CD8-positive, alpha-beta memory T cell (primary cell): Measurements from ENCODE around the gene REEP5. TPM values are rescaled to one million over a fixed set of nuclear protein-coding genes. Genes with fewer than 3 reads are reported as not detected.

Source experiments
- CTCF ChIA-PET: fragments of 350-600 bp; sonication (Branson Sonifier 250); formaldehyde crosslinking; loops from one replicate; lab custom pipeline; 2021; ENCODE audit warnings: antibody characterized with exemption; lab: Charles Lee
- POLR2A ChIA-PET: fragments of 350-600 bp; sonication (Branson Sonifier 250); formaldehyde crosslinking; loops from one replicate; lab custom pipeline; 2021; ENCODE audit warnings: antibody characterized with exemption; lab: Charles Lee
- DNase-seq, 5 donors: peaks; one replicate each; pipeline versions ENCODE4 v3.0.0 to v3.0.0-alpha.2; 2020 to 2022; ENCODE audit warnings: mixed read lengths in 1 of 5
- H3K27ac ChIP-seq: one replicate; pipeline ENCODE4 v1.7.0; 2013; ENCODE audit warnings: low read depth, mild to moderate bottlenecking, low read length, moderate library complexity
- H3K27me3 ChIP-seq: 2 replicates; pipeline ENCODE4 v1.7.0; 2013; ENCODE audit warnings: low read length, mild to moderate bottlenecking; ENCODE audit not compliant: insufficient read depth, poor library complexity, severe bottlenecking
- H3K36me3 ChIP-seq: 2 replicates; pipeline ENCODE4 v1.7.0; 2013; ENCODE audit warnings: mild to moderate bottlenecking, low read length, moderate library complexity; ENCODE audit not compliant: insufficient read depth
- H3K4me1 ChIP-seq: 2 replicates; pipeline ENCODE4 v1.7.0; 2013; ENCODE audit warnings: mild to moderate bottlenecking, low read length, moderate library complexity; ENCODE audit not compliant: insufficient read depth
- H3K4me3 ChIP-seq: 2 replicates; pipeline ENCODE4 v1.7.0; 2013; ENCODE audit warnings: mild to moderate bottlenecking, low read length
- H3K9me3 ChIP-seq: 2 replicates; pipeline ENCODE4 v1.7.0; 2013; ENCODE audit warnings: mild to moderate bottlenecking, low read length
- H3K27ac Mint-ChIP-seq, 8 donors: one replicate each; pipeline ENCODE4 v1.8.0; 2020 to 2021; ENCODE audit warnings: mixed read lengths in 8 of 8, mild to moderate bottlenecking in 6 of 8, inconsistent platforms in 3 of 8, moderate library complexity in 3 of 8
- H3K27me3 Mint-ChIP-seq, 2 donors: one replicate each; pipeline ENCODE4 v1.8.0; 2020 to 2021; ENCODE audit warnings: mixed read lengths in 2 of 2, mild to moderate bottlenecking in 1 of 2, moderate library complexity in 1 of 2
- H3K36me3 Mint-ChIP-seq, 3 donors: one replicate each; pipeline ENCODE4 v1.8.0; 2020 to 2021; ENCODE audit warnings: mixed read lengths in 3 of 3, inconsistent platforms in 1 of 3, mild to moderate bottlenecking in 1 of 3
- H3K4me1 Mint-ChIP-seq, 3 donors: one replicate each; pipeline ENCODE4 v1.8.0; 2020 to 2021; ENCODE audit warnings: mixed read lengths in 3 of 3, inconsistent platforms in 1 of 3, mild to moderate bottlenecking in 1 of 3
- H3K4me3 Mint-ChIP-seq, 7 donors: one replicate each; pipeline ENCODE4 v1.8.0; 2020 to 2021; ENCODE audit warnings: mixed read lengths in 7 of 7, mild to moderate bottlenecking in 6 of 7, moderate library complexity in 4 of 7, inconsistent platforms in 2 of 7
- H3K9me3 Mint-ChIP-seq, 5 donors: one replicate each; pipeline ENCODE4 v1.8.0; 2020 to 2022; ENCODE audit warnings: mixed read lengths in 5 of 5, mild to moderate bottlenecking in 3 of 5, moderate library complexity in 2 of 5, inconsistent platforms in 1 of 5
- polyA plus RNA-seq: library from polyadenylated mRNA; unstranded; fragments of 300-500 nt; fragmentation: Illumina TruSeq; gene quantifications from one replicate; pipeline ENCODE4 v1.2.3, GENCODE V29; 2021
- total RNA-seq, 2 experiments: library from RNA; stranded (reverse); gene quantifications; one replicate each; pipeline ENCODE4 v1.2.3, GENCODE V29; 2021

Gene REEP5
- total and polyA plus RNA-seq, 3 experiments from 2014 or later = 63.5 to 121 (median 74.0) TPM

DNA sequence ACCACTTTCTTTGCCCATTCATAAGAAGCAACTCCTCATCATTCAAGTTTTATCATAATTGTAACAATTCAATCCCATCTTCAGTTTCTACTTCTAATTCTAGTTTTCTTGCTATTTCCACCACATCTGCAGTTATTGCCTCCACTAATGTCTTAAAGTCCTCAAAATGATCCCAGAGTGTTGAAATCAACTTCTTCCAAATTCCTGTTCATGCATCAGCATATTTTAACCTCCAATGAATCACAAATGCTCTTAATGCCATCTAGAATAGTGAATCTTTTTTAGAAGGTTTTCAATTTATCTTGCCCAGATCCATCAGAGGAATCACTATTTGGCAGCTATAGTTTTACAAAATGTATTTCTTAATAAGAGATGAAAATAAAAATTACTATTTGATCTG is 64.2 kb downstream of the REEP5 start:
- H3K4me1 ChIP-seq = peaks cover 19% of the 10 kb centered on the region
- POLR2A ChIA-PET = no interaction called here
- H3K36me3 ChIP-seq = no peaks in the 10 kb centered on the region
- H3K9me3 ChIP-seq = peaks cover 4% of the 10 kb centered on the region
- peaks cover 6% of the 10 kb centered on the region for H3K27me3 ChIP-seq
- CTCF ChIA-PET = no interaction called here
- peaks cover 9 to 18% (median 11%) of the 10 kb centered on the region in 5 donors for H3K9me3 Mint-ChIP-seq
- no peak overlapping the region for H3K4me3 ChIP-seq
- no peak for DNase-seq
- H3K4me3 Mint-ChIP-seq = peak overlapping the region in 1 of 7 donors; percentile 7
- H3K27me3 Mint-ChIP-seq = peaks cover 20 to 40% of the 10 kb centered on the region in 2 donors
- no peak overlapping the region for H3K27ac Mint-ChIP-seq
- H3K36me3 Mint-ChIP-seq = peaks cover 5 to 23% (median 15%) of the 10 kb centered on the region in 3 donors
- no peak overlapping the region for H3K27ac ChIP-seq
- H3K4me1 Mint-ChIP-seq = peaks cover 21 to 27% (median 21%) of the 10 kb centered on the region in 3 donors

DNA sequence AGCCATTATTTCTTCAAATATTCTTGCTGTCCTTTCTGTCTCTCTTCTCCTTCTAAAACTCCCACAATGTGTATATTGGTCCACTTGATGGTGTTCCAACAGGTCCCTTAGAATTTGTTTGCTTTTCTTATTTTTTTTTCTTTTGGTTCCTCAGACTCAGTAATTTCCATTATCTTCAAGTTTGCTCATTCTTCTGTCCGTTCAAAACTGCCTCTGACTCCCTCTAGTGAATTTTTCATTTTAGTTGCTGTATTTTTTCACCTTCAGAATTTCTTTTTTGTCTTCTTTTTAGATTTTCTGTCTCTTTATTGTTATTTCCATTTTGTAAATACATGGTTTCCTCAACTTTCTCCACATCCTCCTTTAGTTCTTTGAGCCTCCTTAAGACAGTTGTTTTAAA is 67.4 kb downstream of the REEP5 start:
- Histone ChIP-seq H3K27ac (no peak overlapping the region), H3K27me3 (peaks cover 6% of the 10 kb centered on the region), H3K4me3 (no peak overlapping the region), H3K36me3 (no peaks in the 10 kb centered on the region), H3K9me3 (peaks cover 4% of the 10 kb centered on the region), H3K4me1 (no peaks in the 10 kb centered on the region)
- no peak overlapping the region for H3K4me3 Mint-ChIP-seq
- peaks cover 0 to 23% (median 2%) of the 10 kb centered on the region in 3 donors for H3K36me3 Mint-ChIP-seq
- DNase-seq = no peak
- H3K9me3 Mint-ChIP-seq = peaks cover 9 to 18% (median 11%) of the 10 kb centered on the region in 5 donors
- no peak overlapping the region for H3K27ac Mint-ChIP-seq
- peaks cover 20 to 48% of the 10 kb centered on the region in 2 donors for H3K27me3 Mint-ChIP-seq
- ChIA-PET POLR2A (no interaction called here), CTCF (no interaction called here)
- H3K4me1 Mint-ChIP-seq = no peaks in the 10 kb centered on the region

DNA sequence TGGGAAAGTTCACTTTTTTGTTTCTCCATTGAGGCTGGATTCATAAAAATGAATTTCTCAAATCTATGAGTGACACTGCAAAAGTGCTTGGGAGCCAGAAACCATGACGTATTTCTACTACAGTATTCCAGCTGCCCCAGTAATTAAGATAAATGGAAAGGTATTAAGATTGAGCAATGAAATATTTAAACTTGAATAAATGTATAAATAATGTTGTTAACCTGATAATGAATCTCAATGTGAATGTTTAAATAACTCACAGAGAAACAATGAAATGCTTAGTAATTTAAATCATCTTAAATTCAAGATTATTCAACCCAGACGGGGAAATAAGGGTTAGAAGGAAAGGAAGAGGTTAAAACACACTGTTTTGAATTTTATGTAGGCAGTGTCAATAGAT is 72.1 kb downstream of the REEP5 start:
- H3K36me3 Mint-ChIP-seq = peaks cover 0 to 14% (median 2%) of the 10 kb centered on the region in 3 donors
- peaks cover 4% of the 10 kb centered on the region for H3K9me3 ChIP-seq
- H3K36me3 ChIP-seq = no peaks in the 10 kb centered on the region
- no peak overlapping the region for H3K4me3 ChIP-seq
- H3K27me3 ChIP-seq = peaks cover 6% of the 10 kb centered on the region
- peaks cover 13 to 23% of the 10 kb centered on the region in 2 donors for H3K27me3 Mint-ChIP-seq
- no peak overlapping the region for H3K27ac ChIP-seq
- peaks cover 5 to 13% (median 9%) of the 10 kb centered on the region in 5 donors for H3K9me3 Mint-ChIP-seq
- H3K4me3 Mint-ChIP-seq = no peak overlapping the region
- no peaks in the 10 kb centered on the region for H3K4me1 ChIP-seq
- ChIA-PET CTCF (no interaction called here), POLR2A (no interaction called here)
- DNase-seq = no peak
- no peak overlapping the region for H3K27ac Mint-ChIP-seq
- H3K4me1 Mint-ChIP-seq = peaks cover 5% of the 10 kb centered on the region in 3 donors

DNA sequence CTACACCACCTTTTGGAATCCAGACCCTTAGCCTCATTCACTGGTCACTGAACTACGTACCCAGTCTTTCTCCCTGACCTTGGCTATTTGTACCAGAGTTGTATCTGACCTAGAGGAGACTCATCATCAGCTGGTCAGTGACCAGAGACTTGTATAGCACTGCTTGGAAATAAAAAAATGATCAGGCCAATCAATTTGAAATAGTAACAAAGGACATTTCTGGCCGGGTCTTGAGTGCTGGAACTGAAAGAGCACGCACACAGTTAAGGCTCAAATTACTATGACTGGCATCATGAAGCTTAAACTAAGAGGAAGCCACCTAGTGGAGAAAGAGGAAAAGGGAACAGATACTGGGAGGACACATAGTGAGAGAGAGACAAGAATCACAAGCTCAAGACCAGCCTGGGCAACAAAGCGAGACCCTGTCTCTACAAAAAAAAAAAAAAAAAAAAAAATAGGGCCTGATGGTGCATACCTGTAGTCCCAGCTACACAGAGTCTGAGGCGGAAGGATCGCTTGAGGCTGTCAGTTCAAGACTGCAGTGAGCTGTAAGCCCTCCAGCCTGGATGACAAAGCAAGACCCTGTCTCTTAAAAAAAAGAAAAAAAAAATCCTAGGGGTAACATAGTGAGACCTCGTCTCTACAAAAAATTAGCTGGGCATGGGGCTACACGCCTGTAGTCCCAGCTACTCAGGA is 73.8 kb downstream of the REEP5 start:
- peaks cover 5% of the 10 kb centered on the region in 3 donors for H3K4me1 Mint-ChIP-seq
- ChIA-PET CTCF (interaction anchor here (0.6 to 1.6 kb wide), 24 partner anchors 9 to 759 kb away, joined by 3 to 10 read pairs (median 4); partner anchors contain the start of genes DCP2 and SRP19), POLR2A (no interaction called here)
- Histone ChIP-seq H3K4me1 (no peaks in the 10 kb centered on the region), H3K36me3 (no peaks in the 10 kb centered on the region), H3K27ac (no peak overlapping the region), H3K4me3 (no peak overlapping the region), H3K9me3 (no peaks in the 10 kb centered on the region), H3K27me3 (no peaks in the 10 kb centered on the region)
- H3K4me3 Mint-ChIP-seq = peak overlapping the region in 1 of 7 donors; percentile 41
- peak overlapping the region in 3 of 8 donors; percentile 2 to 74 (median 30) for H3K27ac Mint-ChIP-seq
- H3K27me3 Mint-ChIP-seq = peaks cover 0 to 8% of the 10 kb centered on the region in 2 donors
- peak in 2 of 5 donors; percentile 29 to 32 for DNase-seq
- H3K9me3 Mint-ChIP-seq = no peaks in the 10 kb centered on the region
- H3K36me3 Mint-ChIP-seq = no peaks in the 10 kb centered on the region

DNA sequence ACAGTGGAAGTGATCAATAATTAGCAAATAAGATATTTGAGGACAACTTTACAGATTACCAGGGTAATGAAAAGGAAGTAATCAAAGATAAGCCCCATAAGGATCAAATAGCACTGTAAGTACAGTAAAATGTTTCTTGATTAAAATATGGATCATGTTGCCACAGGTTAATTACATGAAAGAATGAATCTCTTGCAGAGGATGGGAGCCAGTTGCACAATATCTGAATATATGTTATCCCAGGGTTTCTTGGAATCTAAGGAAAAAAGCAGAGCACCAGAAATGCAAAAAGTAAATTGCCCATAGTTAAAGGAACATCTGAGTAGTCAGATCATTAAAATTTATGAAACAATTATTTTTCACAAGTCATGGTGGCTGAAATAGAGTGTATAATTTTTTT is 74.7 kb downstream of the REEP5 start:
- Mint-ChIP-seq H3K27ac (peak overlapping the region in 1 of 8 donors; percentile 2), H3K36me3 (no peaks in the 10 kb centered on the region), H3K27me3 (peaks cover 0 to 4% of the 10 kb centered on the region in 2 donors), H3K9me3 (no peaks in the 10 kb centered on the region), H3K4me3 (no peak overlapping the region), H3K4me1 (peaks cover 5% of the 10 kb centered on the region in 3 donors)
- Histone ChIP-seq H3K36me3 (no peaks in the 10 kb centered on the region), H3K27ac (no peak overlapping the region), H3K4me1 (no peaks in the 10 kb centered on the region), H3K9me3 (no peaks in the 10 kb centered on the region), H3K4me3 (no peak overlapping the region), H3K27me3 (no peaks in the 10 kb centered on the region)
- ChIA-PET CTCF (no interaction called here), POLR2A (no interaction called here)
- DNase-seq = no peak

DNA sequence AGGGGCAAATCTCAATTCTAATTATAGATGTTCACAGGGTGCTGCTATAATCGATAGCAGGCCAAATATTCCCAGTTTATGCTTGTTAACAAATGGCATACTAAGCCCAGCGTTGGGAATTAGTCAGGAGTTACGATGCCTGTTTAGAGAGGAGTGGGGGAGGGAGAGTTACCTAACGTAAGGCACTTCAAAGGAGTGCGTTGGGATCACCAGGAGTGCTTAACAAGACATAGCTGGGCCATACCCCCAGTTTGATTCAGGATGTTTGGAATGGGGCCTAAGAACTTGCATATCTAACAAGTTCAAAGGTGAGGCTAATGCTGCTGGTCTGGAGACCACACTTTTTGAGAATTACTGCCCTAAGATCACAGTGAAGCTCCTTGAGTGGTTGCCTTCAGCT is 75.5 kb downstream of the REEP5 start:
- H3K9me3 ChIP-seq = no peaks in the 10 kb centered on the region
- Mint-ChIP-seq H3K27ac (peak overlapping the region in 2 of 8 donors; percentile 18 to 47), H3K4me1 (peaks cover 5% of the 10 kb centered on the region in 3 donors), H3K4me3 (no peak overlapping the region), H3K36me3 (no peaks in the 10 kb centered on the region), H3K27me3 (peaks cover 0 to 4% of the 10 kb centered on the region in 2 donors), H3K9me3 (no peaks in the 10 kb centered on the region)
- H3K27ac ChIP-seq = no peak overlapping the region
- ChIA-PET POLR2A (no interaction called here), CTCF (no interaction called here)
- DNase-seq = no peak
- no peaks in the 10 kb centered on the region for H3K36me3 ChIP-seq
- no peaks in the 10 kb centered on the region for H3K27me3 ChIP-seq
- H3K4me1 ChIP-seq = no peaks in the 10 kb centered on the region
- no peak overlapping the region for H3K4me3 ChIP-seq

DNA sequence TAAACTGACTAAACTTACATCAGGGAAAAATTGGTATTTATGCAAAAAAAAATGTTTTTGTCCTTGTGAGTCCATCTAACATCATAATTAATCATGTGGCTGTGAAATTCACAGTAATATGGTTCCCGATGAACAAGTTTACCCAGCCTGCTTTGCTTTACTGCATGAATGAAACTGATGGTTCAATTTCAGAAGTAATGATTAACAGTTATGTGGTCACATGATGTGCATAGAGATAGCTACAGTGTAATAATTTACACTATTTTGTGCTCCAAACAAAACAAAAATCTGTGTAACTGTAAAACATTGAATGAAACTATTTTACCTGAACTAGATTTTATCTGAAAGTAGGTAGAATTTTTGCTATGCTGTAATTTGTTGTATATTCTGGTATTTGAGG is 77.5 kb downstream of the REEP5 start:
- no peak for DNase-seq
- Histone ChIP-seq H3K4me1 (no peaks in the 10 kb centered on the region), H3K27ac (no peak overlapping the region), H3K36me3 (no peaks in the 10 kb centered on the region), H3K4me3 (no peak overlapping the region), H3K27me3 (no peaks in the 10 kb centered on the region), H3K9me3 (no peaks in the 10 kb centered on the region)
- Mint-ChIP-seq H3K36me3 (peaks cover 0 to 15% (median 4%) of the 10 kb centered on the region in 3 donors), H3K4me1 (peaks cover 5% of the 10 kb centered on the region in 3 donors), H3K27ac (peak overlapping the region in 2 of 8 donors; percentile 2 to 4), H3K9me3 (no peaks in the 10 kb centered on the region), H3K4me3 (no peak overlapping the region), H3K27me3 (no peaks in the 10 kb centered on the region)
- ChIA-PET POLR2A (no interaction called here), CTCF (no interaction called here)

DNA sequence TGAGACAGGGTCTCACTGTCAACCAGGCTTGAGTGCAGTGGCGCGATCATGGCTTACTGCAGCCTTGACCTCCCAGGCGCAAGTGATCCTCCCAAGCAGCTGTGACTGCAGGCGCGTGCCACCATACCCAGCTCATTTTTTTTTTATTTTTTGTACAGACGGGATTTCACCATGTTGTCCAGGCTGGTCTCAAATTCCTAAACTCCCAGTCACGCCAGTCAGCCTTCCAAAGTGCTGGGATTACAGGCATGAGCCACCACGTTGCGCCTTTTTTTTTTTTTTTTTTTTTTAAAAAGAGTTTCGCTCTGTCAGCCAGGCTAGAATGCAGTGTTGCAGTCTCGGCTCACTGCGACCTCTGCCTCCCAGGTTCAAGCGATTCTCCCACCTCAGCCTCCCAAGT is 88.1 kb downstream of the REEP5 start:
- H3K27me3 Mint-ChIP-seq = no peaks in the 10 kb centered on the region
- no peak overlapping the region for H3K4me3 Mint-ChIP-seq
- ChIA-PET POLR2A (no interaction called here), CTCF (interaction anchor here (2.2 kb wide), 1 partner anchor 14 kb away, joined by 10 read pairs; no protein-coding TSS in a partner anchor)
- H3K4me1 Mint-ChIP-seq = no peaks in the 10 kb centered on the region
- Histone ChIP-seq H3K27ac (no peak overlapping the region), H3K4me3 (no peak overlapping the region), H3K36me3 (peaks cover 7% of the 10 kb centered on the region), H3K9me3 (no peaks in the 10 kb centered on the region), H3K27me3 (no peaks in the 10 kb centered on the region), H3K4me1 (no peaks in the 10 kb centered on the region)
- no peak for DNase-seq
- peaks cover 11 to 68% (median 27%) of the 10 kb centered on the region in 3 donors for H3K36me3 Mint-ChIP-seq
- peaks cover 0 to 2% (median 0%) of the 10 kb centered on the region in 5 donors for H3K9me3 Mint-ChIP-seq
- H3K27ac Mint-ChIP-seq = no peak overlapping the region
